CD4-positive, alpha-beta T cell treated with Interleukin-6 for 4 hours (primary cell): ENCODE data around the gene SPIRE2.

Experiments used
- DNase-seq: peaks from one replicate; pipeline ENCODE4 v3.0.0-alpha.2; 2020; ENCODE audit warnings: mixed read lengths

Gene SPIRE2

GRCh38 chr16:89918453-89919347, 90.4 kb downstream of the SPIRE2 start, which contains the start of gene MC1R:
MC1R (plus strand) TSS chr16:89918862; CDS start chr16:89919259, 397 bp downstream.
- peak; percentile 29 for DNase-seq

GRCh38 chr16:89919535-89920406, 91.5 kb downstream of the SPIRE2 start:
- no peak for DNase-seq

GRCh38 chr16:89920723-89921122, 92.4 kb downstream of the SPIRE2 start:
- no peak for DNase-seq
